Mesendoderm (in vitro differentiated cells): ENCODE results near the gene SLX1A.

Experiments used
- DNase-seq: peaks from one replicate; pipeline ENCODE4 v3.0.0; 2013
- H2AK5ac ChIP-seq: 2 replicates; pipeline ENCODE4 v1.6.1; 2013; ENCODE audit warnings: low read length, inconsistent platforms
- H2BK120ac ChIP-seq: 2 replicates; pipeline ENCODE4 v1.6.1; 2013; ENCODE audit warnings: low read depth, mild to moderate bottlenecking, low read length, moderate library complexity, mixed read lengths
- H2BK15ac ChIP-seq: replicated peaks from 2 replicates; pipeline ENCODE4 v1.6.1; 2013; ENCODE audit warnings: low read depth, mild to moderate bottlenecking, moderate library complexity
- H2BK5ac ChIP-seq: 2 replicates; pipeline ENCODE4 v1.6.1; 2013; ENCODE audit warnings: low read length, inconsistent platforms
- H3K18ac ChIP-seq: 2 replicates; pipeline ENCODE4 v1.6.1; 2013; ENCODE audit warnings: mild to moderate bottlenecking, low read length, mixed read lengths
- H3K23ac ChIP-seq: one replicate; pipeline ENCODE4 v1.6.1; 2013; ENCODE audit warnings: low read length
- H3K27ac ChIP-seq: 2 replicates; pipeline ENCODE4 v1.5.1; 2013; ENCODE audit warnings: low read depth, mild to moderate bottlenecking, inconsistent platforms, low read length, moderate library complexity
- H3K27me3 ChIP-seq: 2 replicates; pipeline ENCODE4 v1.6.1; 2013; ENCODE audit warnings: low read length, control low read depth, mild to moderate bottlenecking, inconsistent platforms; ENCODE audit not compliant: insufficient read depth, poor library complexity
- H3K36me3 ChIP-seq: 2 replicates; pipeline ENCODE4 v1.6.1; 2013; ENCODE audit warnings: low read length, inconsistent platforms; ENCODE audit not compliant: control insufficient read depth, insufficient read depth
- H3K4ac ChIP-seq: one replicate; pipeline ENCODE4 v1.6.1; 2013; ENCODE audit warnings: low read depth, mild to moderate bottlenecking, low read length, moderate library complexity
- H3K4me1 ChIP-seq: 2 replicates; pipeline ENCODE4 v1.6.1; 2013; ENCODE audit warnings: low read depth, low read length, inconsistent platforms; ENCODE audit not compliant: control insufficient read depth
- H3K4me2 ChIP-seq: 2 replicates; pipeline ENCODE4 v1.6.1; 2013; ENCODE audit warnings: low read length
- H3K4me3 ChIP-seq: 2 replicates; pipeline ENCODE4 v1.5.1; 2013; ENCODE audit warnings: mild to moderate bottlenecking, low read length
- H3K56ac ChIP-seq: one replicate; pipeline ENCODE4 v1.6.1; 2013; ENCODE audit warnings: low read length
- H3K79me1 ChIP-seq: 2 replicates; pipeline ENCODE4 v1.6.1; 2013; ENCODE audit warnings: low read length, inconsistent platforms
- H3K79me2 ChIP-seq: 2 replicates; pipeline ENCODE4 v1.6.1; 2013; ENCODE audit warnings: mild to moderate bottlenecking, low read length; ENCODE audit not compliant: control insufficient read depth, insufficient read depth
- H3K9ac ChIP-seq: 2 replicates; pipeline ENCODE4 v1.6.1; 2013; ENCODE audit warnings: low read length, inconsistent platforms
- H4K5ac ChIP-seq: one replicate; pipeline ENCODE4 v1.6.1; 2013; ENCODE audit warnings: low read length
- H4K8ac ChIP-seq: one replicate; pipeline ENCODE4 v1.6.1; 2013; ENCODE audit warnings: low read depth, mild to moderate bottlenecking, control low read depth, low read length, moderate library complexity
- WGBS: extraction: QIAGEN DNeasy Blood & Tissue Kit; methylation state at CpG from one replicate; pipeline ENCODE4 v1.1.7; 2013; ENCODE audit warnings: low lambda C conversion rate, missing lambda C conversion rate; ENCODE audit not compliant: insufficient coverage; ENCODE audit errors: extremely low coverage; 5-methylcytosine and 5-hydroxymethylcytosine counted together

SLX1A gene

GRCh38 chr16:30179195-30179594 lies 14.5 kb upstream of the SLX1A start:
- Histone ChIP-seq H3K79me1 (no peaks in the 10 kb centered on the region), H3K4ac (no peak overlapping the region), H3K9ac (no peak overlapping the region), H3K36me3 (no peaks in the 10 kb centered on the region), H4K5ac (no peak overlapping the region), H3K23ac (no peak overlapping the region), H3K79me2 (no peaks in the 10 kb centered on the region), H3K4me3 (no peak overlapping the region), H3K4me2 (no peak overlapping the region), H2AK5ac (no peak overlapping the region), H3K18ac (no peak overlapping the region), H3K27ac (no peak overlapping the region), H3K4me1 (no peaks in the 10 kb centered on the region), H2BK5ac (no peak overlapping the region), H2BK120ac (no peak overlapping the region), H3K27me3 (no peaks in the 10 kb centered on the region), H4K8ac (no peak overlapping the region), H2BK15ac (no peak overlapping the region), H3K56ac (no peak overlapping the region)
- no CpG with 5 or more reads among the region's 4 CpGs for WGBS
- DNase-seq = no peak

DNA sequence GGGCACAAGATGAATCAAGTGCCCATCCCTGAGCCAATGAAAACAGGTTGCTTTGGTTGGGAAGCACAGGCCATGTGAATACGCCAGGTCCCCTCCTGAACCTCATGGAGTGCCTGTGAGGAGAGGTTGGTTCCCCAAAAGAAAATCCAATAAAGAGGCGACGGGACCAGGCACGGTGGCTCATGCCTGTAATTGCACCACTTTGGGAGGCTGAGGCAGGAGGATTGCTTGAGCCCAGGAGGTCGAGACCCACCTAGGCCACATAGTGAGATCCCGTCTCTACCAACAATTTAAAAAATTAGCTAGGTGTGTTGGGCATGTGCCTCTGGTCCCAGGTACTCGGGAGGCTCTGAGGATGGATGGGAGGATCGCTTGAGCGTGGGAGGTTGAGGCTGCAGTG lies 13.7 kb upstream of the SLX1A start:
- Histone ChIP-seq H4K5ac (no peak overlapping the region), H3K56ac (no peak overlapping the region), H3K79me2 (no peaks in the 10 kb centered on the region), H3K23ac (no peak overlapping the region), H3K36me3 (no peaks in the 10 kb centered on the region), H3K27me3 (no peaks in the 10 kb centered on the region), H2BK120ac (no peak overlapping the region), H2BK5ac (no peak overlapping the region), H2AK5ac (no peak overlapping the region), H4K8ac (no peak overlapping the region), H3K27ac (no peak overlapping the region), H3K4me2 (no peak overlapping the region), H3K4me1 (no peaks in the 10 kb centered on the region), H3K4ac (no peak overlapping the region), H3K79me1 (no peaks in the 10 kb centered on the region), H3K4me3 (no peak overlapping the region), H2BK15ac (no peak overlapping the region), H3K18ac (no peak overlapping the region), H3K9ac (no peak overlapping the region)
- no CpG with 5 or more reads among the region's 9 CpGs for WGBS
- no peak for DNase-seq

DNA sequence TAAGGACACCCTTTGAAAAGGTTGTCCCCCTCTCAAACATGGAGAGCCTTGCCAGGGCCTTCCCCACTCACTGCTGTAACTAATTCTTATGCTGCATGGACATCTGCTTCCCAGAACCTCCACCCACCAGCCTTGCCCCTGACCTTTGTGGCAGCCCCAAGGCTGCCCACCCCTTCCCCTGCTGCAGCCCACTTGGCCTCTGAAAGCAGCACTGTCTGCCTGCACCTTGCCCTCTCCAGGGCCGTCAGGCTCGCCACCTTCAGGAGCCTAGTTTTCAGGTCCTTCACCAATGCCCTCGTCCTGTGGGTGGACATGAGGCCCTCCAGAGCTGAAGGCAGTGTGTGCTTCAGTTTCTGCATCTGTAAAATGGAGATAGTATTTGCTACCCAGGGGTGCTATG lies 12.9 kb upstream of the SLX1A start:
- H3K18ac ChIP-seq = no peak overlapping the region
- no peak overlapping the region for H3K9ac ChIP-seq
- H3K79me2 ChIP-seq = no peaks in the 10 kb centered on the region
- H3K4me3 ChIP-seq = no peak overlapping the region
- H2BK120ac ChIP-seq = no peak overlapping the region
- H3K4me1 ChIP-seq = no peaks in the 10 kb centered on the region
- no peak overlapping the region for H4K8ac ChIP-seq
- no peaks in the 10 kb centered on the region for H3K36me3 ChIP-seq
- DNase-seq = no peak
- no peak overlapping the region for H3K56ac ChIP-seq
- H3K23ac ChIP-seq = no peak overlapping the region
- no peak overlapping the region for H3K27ac ChIP-seq
- H3K79me1 ChIP-seq = no peaks in the 10 kb centered on the region
- no peak overlapping the region for H3K4me2 ChIP-seq
- H2AK5ac ChIP-seq = no peak overlapping the region
- WGBS = no CpG with 5 or more reads among the region's 3 CpGs
- H2BK15ac ChIP-seq = no peak overlapping the region
- no peak overlapping the region for H2BK5ac ChIP-seq
- no peaks in the 10 kb centered on the region for H3K27me3 ChIP-seq
- no peak overlapping the region for H4K5ac ChIP-seq
- no peak overlapping the region for H3K4ac ChIP-seq

- Histone ChIP-seq H4K5ac (no peak within 1 kb of the TSS), H3K27me3 (no peaks in the 10 kb centered on the region), H2BK5ac (no peak within 1 kb of the TSS), H3K4me3 (peak within 1 kb of the TSS; percentile 47), H3K4me2 (peak within 1 kb of the TSS; percentile 84), H3K18ac (no peak within 1 kb of the TSS), H2BK120ac (no peak within 1 kb of the TSS), H2BK15ac (no peak within 1 kb of the TSS), H3K79me1 (no peaks in the 10 kb centered on the region), H3K4me1 (no peaks in the 10 kb centered on the region), H3K4ac (no peak within 1 kb of the TSS), H3K56ac (peak within 1 kb of the TSS; percentile 87), H3K79me2 (no peaks in the 10 kb centered on the region), H4K8ac (no peak within 1 kb of the TSS), H3K27ac (no peak within 1 kb of the TSS), H2AK5ac (no peak within 1 kb of the TSS), H3K36me3 (no peaks in the 10 kb centered on the region), H3K9ac (peak within 1 kb of the TSS; percentile 70), H3K23ac (no peak within 1 kb of the TSS)
- no CpG with 5 or more reads among the region's 81 CpGs for WGBS
- peak; percentile 84 for DNase-seq
Observed at GRCh38 chr16:30183233-30184095, 10.2 kb upstream of the SLX1A start, which contains the start of gene CORO1A. TSS of gene CORO1A (plus strand) at chr16:30183602. CDS start at chr16:30185210, 1,608 bp downstream.

DNA sequence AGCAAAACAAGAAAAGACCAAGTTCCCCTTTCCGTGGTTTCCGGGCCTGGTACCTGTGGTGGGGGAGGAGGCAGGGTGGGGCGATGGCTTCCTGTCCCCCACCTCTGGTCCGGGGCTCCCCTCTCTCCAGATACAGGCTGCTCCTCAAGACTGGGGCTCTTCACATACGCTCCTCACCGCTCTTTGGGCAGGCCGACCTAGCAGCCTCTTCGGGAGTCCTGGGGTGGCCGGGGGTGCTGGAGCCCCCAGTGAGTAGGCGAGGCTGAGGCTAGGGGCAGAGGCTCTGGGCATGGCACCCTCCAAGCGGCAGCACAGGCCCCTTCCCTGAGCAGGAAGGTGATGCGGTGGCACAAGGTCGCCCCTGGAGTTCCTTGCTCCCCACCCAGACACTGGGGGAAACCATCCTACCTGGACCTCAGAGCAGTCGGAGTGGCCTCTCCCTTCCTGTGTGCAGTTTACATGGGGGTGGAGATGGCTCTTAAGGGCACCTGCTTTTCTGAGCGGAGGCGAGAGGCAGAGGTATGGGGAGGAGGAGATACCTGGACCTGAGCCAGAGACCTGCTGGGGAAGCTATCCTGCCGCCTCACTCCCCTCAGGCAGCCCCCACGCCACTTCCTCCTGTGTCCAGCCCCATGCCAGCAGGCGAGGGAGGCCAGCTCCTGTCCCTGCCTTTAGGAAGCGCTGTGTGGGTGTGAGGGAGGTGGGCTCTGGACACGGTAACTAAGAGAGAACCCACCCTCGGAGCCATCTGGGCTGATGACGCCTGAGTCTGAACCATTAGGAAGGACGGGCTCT lies 9.4 kb upstream of the SLX1A start:
- Histone ChIP-seq H4K8ac (no peak overlapping the region), H3K27me3 (no peaks in the 10 kb centered on the region), H2BK120ac (no peak overlapping the region), H3K79me2 (no peaks in the 10 kb centered on the region), H2AK5ac (no peak overlapping the region), H2BK15ac (no peak overlapping the region), H3K4me3 (no peak overlapping the region), H3K79me1 (no peaks in the 10 kb centered on the region), H3K4me2 (no peak overlapping the region), H2BK5ac (no peak overlapping the region), H3K36me3 (no peaks in the 10 kb centered on the region), H3K27ac (no peak overlapping the region), H3K4me1 (no peaks in the 10 kb centered on the region), H3K9ac (no peak overlapping the region), H3K23ac (no peak overlapping the region), H3K56ac (peak overlapping the region; percentile 60), H4K5ac (no peak overlapping the region), H3K18ac (no peak overlapping the region), H3K4ac (no peak overlapping the region)
- DNase-seq = no peak
- whole genome bisulfite sequencing = no CpG with 5 or more reads among the region's 24 CpGs
